HG03558 (cell line): ENCODE results near the gene MARCHF9.
"Not testable (repeated sequence)": the region's sequence is repeated elsewhere in the genome, so short reads cannot be mapped to it uniquely, and the experiment has no call there.

Experiments
- ATAC-seq: cut with Tn5 transposase; IDR thresholded peaks from one replicate; pipeline ENCODE4 v1.9.1; 2021; ENCODE audit warnings: moderate number of reproducible peaks; ENCODE audit not compliant: unreplicated experiment; ENCODE audit errors: extremely low read depth

Gene MARCHF9

GRCh38 chr12:57754411-57755193 is at the start of gene MARCHF9:
TSS of gene MARCHF9 (plus strand) at chr12:57755103. CDS start at chr12:57755529, 426 bp downstream.
- peak; percentile 17 for ATAC-seq

- no peak for ATAC-seq
Measured at GRCh38 chr12:57707250-57707649, 47.7 kb upstream of the MARCHF9 start.

- no peak for ATAC-seq
Measured at GRCh38 chr12:57708296-57708695, 46.6 kb upstream of the MARCHF9 start.

- ATAC-seq: no peak
Measured at GRCh38 chr12:57712701-57713100, 42.2 kb upstream of the MARCHF9 start.

GRCh38 chr12:57713209-57713608 is 41.7 kb upstream of the MARCHF9 start:
- no peak for ATAC-seq

GRCh38 chr12:57715036-57715748 is 39.7 kb upstream of the MARCHF9 start:
- not testable (repeated sequence) for ATAC-seq

GRCh38 chr12:57715786-57716185 is 39.1 kb upstream of the MARCHF9 start:
- ATAC-seq: no peak

GRCh38 chr12:57716305-57716704 is 38.6 kb upstream of the MARCHF9 start:
- ATAC-seq: no peak

GRCh38 chr12:57717131-57717530 is 37.8 kb upstream of the MARCHF9 start:
- ATAC-seq: no peak

GRCh38 chr12:57717846-57718640 is 36.9 kb upstream of the MARCHF9 start:
- ATAC-seq: no peak

- no peak for ATAC-seq
Measured at GRCh38 chr12:57718641-57719528, 36.0 kb upstream of the MARCHF9 start.

- no peak for ATAC-seq
Measured at GRCh38 chr12:57719777-57720605, 34.9 kb upstream of the MARCHF9 start.

GRCh38 chr12:57720606-57721595 is 34.0 kb upstream of the MARCHF9 start:
- no peak for ATAC-seq

GRCh38 chr12:57721846-57722608 is 32.9 kb upstream of the MARCHF9 start:
- ATAC-seq: not testable (repeated sequence)

- no peak for ATAC-seq
Measured at GRCh38 chr12:57722716-57723629, 31.9 kb upstream of the MARCHF9 start.

- no peak for ATAC-seq
Measured at GRCh38 chr12:57723630-57723962, 31.3 kb upstream of the MARCHF9 start.
